NCI-H510A (cell line): Measurements from ENCODE around the gene HDAC8.
"Not testable (repeated sequence)": the region's sequence is repeated elsewhere in the genome, so short reads cannot be mapped to it uniquely, and the experiment has no call there.

Source experiments
- DNase-seq: peaks from one replicate; lab custom pipeline; 2025; lab: John Stamatoyannopoulos, UW

HDAC8 gene

DNA sequence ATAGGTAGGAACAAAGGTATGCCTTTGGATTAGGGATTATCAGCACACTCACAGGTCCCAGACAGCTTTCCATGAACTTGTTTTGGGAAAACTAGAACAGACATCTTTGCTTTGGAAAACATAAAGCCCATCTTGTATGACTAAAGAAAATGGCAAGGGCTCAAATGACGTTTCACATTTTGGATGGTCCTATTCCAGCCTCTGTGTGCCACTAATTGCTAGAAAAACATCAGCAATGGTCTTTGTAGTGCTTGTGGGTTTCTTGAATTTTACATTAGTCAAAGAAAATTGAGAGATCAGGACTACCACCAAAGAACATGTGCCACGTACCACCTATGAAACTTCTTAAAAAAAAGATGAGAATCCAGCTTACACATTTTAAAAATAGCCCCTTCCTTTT is 111.4 kb downstream of the HDAC8 start:
- no peak for DNase-seq

DNA sequence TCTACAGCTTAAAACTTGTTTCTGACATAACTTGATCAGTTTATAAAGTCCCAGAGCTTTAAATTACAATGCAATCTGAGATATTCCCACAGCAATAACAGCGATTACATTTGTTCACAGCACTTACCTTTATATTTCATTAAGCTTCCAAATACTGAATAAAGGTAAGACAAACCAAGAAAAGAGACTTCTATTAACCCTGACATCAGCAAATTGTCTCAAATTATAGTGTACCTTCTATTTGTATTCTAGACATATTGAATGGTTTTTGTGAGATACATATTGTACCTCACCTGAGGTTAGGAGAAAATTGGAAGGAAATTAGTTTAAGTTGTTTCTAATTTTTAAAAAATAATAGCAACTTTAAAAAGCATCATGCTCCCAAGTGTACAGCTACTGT is 111.9 kb downstream of the HDAC8 start:
- DNase-seq: no peak

DNA sequence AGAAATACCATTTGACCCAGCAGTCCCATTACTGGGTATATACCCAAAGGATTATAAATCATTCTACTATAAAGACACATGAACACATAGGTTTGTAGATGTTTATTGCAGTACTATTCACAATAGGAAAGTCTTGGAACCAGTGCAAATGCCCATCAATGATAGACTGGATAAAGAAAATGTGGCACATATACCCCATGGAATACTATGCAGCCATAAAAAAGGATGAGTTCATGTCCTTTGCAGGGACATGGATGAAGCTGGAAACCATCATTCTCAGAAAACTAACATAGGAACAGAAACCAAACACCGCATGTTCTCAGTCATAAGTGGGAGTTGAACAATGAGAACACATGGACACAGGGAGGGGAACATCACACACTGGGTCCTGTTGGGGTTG is 123.6 kb downstream of the HDAC8 start:
- not testable (repeated sequence) for DNase-seq

DNA sequence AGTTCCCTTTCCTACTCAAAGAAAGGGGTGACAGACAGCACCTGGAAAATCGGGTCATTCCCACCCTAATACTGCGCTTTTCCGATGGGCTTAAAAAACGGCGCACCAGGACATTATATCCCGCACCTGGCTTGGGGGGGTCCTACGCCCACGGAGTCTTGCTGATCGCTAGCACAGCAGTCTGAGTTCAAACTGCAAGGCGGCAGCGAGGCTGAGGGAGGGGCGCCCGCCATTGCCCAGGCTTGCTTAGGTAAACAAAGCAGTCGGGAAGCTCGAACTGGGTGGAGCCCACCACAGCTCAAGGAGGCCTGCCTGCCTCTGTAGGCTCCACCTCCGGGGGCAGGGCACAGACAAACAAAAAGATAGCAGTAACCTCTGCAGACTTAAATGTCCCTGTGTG is 131.9 kb downstream of the HDAC8 start:
- not testable (repeated sequence) for DNase-seq

DNA sequence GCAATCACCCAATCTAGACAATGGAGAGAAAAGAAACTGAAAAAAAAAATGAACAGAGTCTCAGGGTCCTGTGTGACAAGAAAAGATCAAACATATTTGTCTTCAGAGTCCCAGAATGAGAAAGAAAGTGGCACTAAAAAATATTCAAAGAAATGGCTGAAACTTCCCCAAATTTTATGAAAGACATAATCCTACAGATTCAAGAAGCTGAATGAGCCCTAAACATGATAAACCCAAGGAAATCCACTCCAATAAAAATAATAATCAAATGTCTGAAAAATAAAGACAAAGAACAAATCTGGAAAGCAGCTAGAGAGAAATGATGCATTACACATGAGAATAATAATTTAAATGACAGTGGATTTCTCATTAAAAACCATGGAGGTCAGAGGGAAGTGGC is 136.6 kb downstream of the HDAC8 start:
- DNase-seq: no peak

DNA sequence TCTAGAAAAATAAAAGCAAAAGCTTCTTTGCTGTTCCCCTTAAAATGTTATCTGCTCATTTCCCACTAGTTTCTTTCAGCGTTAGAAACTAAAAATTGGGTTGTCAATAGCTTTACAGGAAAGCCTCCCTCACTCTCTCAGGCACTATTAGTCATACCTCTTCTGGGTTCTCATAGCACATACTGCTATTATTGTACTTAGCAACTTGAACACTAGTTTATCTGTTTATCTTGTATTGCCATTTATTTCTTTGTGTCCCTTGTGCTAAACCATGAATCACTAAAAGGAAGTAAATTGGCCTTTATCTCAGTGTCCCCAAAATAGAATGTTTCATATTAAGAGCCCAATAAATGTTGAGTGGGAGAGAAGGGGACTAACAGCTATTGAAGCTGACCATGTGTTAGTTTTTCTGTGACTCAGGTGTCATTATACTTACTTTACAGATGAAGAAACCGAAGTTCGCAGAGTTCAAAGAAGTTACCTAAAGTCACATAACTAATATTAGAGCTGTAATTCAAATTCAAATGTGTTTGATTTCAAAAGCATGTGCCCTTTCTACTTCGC is 142.2 kb downstream of the HDAC8 start:
- no peak for DNase-seq

DNA sequence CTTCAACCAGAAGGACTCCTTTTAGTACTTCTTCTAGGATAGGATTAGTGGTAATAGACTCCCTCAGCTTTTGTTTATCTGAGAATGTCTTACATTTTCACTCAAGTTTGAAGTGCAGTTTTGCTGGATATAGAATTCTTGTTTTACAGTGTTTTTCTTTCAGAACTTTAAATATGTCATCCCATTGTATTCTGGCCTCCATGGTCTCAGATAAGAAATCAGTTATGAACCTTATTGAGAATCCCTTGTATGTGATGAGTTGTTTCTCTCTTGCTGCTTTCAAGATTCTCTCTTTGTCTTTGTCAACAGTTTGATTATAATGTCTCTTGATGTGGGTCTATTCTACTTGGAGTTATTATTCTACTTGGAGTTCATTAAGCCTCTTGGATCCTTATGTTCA is 150.8 kb downstream of the HDAC8 start:
- no peak for DNase-seq

DNA sequence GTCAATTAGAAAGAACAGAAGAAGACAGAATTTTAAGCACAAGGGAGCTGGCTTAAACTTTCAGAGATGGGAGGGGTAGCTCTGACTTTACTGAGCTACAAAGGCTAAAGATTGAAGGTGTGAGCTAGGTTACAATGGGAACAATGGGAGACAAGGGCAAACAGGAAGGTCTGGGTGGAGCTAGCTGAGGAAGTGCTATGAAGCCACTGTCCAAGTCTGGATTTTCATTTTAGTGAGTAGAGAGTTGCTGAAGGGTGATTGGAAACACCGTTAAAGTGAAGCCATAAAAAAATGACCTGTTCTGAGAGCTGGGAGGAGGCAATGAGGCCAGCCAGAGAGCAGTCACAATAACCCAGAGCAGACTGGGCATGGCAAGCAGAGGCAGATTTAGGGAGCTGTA is 162.7 kb downstream of the HDAC8 start:
- DNase-seq: no peak

DNA sequence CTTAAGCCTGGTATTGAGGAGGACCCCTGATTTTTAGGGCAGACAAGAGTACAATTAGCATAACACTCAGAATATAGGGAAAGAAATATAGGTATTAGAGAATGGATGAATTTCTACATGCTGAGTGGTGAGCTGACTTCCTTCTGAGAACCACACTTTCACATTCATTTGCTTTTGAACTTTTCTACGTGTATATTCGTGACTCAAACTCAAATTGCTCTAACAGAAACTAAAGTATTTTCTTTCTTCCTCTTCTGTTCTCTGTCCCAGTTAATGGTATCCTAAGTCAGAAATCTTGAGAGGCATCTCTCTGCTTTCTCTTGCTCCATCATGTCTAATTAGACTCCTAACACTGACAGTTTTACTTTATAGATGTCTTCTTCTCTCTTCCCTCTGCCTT is 163.8 kb downstream of the HDAC8 start:
- DNase-seq: no peak

DNA sequence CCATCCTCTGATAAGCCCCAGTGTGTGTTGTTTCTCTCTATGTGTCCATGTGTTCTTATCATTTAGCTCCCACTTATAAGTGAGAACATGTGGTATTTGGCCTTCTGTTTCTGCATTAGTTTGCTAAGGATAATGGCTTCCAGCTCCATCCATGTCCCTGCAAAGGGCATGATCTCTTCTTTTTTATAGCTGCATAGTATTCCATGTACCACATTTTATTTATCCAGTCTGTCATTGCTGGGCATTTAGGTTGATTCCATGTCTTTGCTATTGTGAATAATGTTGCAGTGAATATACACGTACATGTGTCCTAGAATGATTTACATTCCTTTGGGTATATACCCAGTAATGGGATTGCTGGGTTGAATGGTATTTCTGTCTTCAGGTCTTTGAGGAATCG is 167.5 kb downstream of the HDAC8 start:
- not testable (repeated sequence) for DNase-seq

DNA sequence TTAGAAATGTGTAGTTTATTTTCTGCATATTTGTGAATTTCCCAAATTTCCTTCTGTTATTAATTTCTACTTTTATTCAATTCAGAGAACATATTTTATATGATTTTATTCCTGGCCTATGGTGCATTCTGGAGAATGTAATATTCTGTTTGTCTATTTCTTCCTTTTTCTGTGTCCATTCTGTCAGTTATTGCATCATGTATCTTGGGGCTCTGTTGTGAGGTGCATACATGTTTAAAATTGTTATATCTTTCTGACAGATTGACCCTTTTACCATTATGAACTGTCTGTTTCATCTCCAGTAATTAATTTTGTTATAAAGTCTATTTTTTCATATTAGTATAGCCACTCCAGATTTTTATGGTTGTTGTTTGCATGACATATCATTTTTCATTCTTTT is 170.0 kb downstream of the HDAC8 start:
- DNase-seq: no peak

DNA sequence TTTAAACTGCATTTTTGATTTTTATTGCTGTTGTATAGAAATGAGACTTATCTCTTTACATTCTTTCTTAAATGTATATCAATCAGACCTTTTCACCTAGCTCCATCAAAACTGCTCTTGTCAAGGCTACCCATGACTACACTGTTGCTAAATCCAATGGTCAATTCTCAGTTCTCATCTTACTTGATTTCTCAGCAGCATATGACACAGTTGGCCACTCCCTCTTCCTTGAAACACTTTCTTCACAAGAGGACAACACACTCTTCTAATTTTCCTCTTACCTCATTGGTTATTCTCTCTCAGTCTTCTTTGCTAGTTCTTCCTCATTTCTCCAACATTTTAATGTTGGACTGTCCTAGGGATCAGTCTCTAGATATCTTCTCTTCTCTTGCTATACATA is 172.8 kb downstream of the HDAC8 start:
- no peak for DNase-seq

DNA sequence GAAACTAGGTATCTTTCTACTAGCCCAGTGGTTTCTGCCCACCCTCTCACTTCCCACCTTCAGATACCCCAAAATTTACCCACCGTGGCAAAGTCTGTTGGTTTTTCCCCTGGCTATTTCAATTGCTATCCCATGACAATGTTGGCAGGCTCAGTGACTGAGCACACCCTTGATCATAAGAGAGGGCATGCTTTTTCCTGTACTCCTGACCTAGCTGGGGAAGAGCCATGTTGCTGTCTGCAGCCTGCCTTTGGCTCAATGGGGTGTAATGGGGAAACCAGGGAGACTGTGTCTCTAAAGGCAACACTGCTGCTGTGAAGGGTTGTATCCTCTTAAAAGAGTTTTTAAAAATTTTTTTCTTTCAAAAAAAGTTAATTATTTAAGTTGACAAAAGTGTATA is 176.5 kb downstream of the HDAC8 start:
- DNase-seq: no peak

DNA sequence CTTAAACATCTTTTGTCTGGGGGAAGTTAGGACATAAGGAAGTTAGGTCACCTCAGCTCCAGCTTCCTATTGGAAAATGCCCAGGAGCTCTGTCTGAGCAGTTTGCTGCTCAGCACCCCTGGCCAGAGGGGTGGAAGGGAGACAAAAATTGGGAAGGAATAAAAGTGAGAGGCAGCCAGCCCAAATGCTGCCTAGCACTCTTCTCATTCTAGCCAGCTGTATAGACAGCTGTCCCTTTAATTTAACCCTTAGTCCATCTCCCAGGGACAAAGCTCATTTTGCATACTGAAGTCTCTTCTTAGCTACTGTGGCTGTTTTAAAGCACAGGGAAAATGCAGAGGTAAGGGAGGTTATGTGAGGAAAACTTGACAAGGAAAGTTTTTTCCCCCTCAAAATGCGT is 177.4 kb downstream of the HDAC8 start:
- DNase-seq: no peak

DNA sequence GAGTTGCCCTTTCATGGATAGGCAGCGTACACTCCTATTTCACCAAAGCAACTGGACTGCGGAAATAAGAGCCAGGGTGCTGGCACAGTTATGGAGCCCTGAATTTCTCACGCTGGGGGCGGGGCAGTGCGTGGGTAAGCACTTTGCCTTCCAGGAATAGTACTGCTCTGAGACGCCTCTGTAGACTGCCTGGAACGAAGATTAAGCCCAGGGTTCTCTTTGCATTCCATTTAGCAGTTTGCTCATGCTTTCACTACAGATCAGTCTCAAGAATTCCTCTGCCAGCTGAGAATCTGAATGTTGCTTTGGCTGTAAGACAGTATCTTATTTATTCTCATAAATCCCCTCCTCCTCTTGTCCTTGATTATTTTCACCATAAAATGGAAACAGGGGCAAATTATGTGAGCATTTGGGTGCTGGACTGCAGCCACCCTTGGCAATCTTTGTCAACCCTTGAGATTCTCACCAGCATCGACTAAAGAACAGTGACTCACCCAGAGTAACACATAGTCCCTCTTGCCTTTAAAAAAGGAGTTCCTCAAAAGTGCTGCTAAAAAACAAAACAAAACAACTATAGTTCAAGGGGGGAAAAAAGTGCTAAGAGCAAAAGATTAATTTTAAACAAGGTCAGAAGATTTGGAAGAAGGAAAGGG is 178.0 kb downstream of the HDAC8 start:
- no peak for DNase-seq

DNA sequence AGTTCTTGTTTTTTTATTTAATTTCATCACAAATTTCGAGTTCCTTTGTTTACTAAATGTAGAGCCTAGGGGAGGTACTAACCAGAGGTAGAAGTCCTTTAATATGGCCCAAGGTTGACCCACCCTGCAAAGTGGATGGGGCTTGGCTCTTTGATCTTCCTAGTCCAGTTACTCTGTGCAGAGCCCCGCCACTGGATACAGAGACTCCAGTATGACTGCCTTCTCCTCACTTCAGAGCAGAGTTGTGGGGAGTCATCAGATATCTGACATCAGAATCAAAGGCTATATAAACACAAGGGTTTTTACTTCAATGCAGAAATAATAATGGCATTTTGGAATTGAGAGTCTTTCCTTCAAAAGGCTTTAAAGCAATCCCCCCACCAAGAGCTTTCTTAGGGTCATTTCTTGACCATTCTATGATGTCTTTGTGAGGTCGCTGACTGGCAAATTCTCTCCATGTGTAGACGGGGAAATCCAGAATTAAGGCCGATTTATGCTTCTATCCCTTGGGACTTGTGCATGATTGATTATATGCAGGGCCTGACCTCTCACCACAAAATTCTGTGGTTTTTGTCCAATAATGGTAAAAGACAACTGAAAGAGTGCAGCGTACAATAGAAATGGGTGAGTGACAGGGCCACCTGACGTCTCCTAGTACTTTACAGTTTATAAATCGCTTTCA is 178.7 kb downstream of the HDAC8 start:
- no peak for DNase-seq

DNA sequence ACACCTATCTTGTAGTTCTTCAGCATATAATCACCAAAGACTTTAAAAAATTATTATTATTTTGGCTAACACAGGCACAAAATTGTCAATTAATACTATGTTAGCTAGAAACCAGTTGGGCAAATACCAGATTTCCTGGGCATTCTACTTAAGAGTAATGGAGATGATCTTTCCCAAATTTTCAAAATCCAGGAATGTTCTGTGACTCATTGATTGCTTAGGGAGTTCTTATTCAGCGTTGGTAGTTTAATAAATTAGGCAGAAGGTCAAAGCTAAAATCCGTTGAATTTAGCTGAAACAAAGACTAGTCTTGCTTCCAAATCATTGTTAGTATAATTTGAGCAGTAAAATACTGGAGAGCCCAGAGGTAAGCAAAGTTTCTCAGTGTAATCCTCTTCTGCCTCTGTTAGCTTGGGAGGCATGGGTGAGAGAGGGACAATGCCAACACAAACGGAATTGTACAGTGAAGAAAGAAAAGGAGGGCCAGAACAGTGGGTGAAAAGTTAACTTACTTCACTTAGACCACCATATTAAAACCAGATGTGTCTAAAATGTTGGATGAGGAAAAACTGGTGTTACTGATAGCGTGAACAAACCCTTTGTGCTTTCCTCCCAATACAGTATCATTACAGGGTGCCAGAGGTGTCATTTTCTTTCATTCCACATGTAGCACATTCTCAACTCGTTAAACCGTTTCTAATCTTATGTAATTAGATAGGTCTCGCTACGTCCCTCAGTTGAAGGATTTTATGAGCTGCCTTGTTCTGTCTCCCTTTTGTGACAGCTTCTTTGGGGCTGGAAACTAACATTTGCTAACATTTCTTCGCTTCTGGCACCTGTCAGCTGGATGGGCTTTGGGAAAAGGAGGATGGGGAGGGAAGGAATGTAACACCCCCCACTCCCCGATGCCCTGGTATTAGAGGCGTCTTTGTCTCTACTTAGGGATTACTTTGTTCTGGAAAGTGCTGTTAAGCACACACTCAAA is 179.5 kb downstream of the HDAC8 start:
- no peak for DNase-seq

DNA sequence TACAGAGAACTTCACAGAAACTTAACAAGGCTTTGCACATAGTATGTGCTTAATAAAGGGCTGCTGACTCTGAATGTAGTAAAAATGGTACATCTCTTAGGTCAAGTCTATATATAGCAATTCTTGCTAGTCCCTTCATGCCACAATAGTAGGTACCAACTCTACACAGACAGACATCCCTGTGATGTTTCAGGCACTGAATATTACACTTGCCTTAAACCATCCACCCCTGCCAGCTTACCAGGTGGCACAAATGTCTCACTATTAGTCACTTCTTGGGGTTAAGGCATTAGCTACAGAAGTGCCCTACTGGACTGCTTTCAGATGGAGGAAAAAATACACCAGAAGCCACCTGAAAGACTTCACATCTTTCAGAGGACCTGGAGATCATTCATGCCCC is 180.6 kb downstream of the HDAC8 start:
- no peak for DNase-seq

DNA sequence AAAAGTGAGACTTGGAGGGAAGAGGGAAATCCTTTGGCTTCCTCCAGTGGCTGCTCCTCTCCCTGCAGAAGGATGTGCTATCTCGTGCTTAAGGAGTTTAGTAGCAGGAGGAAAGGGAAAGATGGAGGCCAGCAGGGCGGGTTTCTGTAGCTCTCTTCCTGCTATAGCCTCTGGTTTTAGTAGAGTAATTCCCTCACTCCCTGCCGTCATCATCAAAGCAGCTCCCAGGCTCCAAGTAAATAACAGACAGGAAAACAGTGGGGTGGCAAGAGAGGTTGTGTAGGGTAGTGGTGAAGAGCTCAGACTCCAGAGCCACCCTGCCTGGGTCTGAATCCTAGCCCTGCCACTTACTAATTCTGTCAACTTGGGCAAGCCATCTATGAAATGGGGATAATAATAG is 185.4 kb downstream of the HDAC8 start:
- DNase-seq: no peak

DNA sequence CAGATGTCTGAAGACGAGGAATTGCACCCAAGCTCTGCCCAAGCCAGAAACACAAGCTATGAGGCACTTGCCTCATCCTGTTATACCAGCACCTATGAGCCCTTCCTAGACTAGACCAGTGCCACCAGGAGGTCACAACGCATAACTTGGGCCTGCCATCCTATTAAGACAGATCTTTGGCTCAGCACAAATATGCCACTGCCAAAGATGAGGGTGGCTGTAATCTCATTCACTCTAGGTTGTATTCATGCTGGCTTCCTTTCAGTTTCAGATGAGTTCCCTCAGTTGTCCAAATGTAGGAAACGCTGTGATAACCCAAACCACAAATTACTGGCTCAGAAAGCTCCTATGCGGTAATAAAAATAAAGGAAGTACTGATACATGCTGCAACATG is 190.4 kb downstream of the HDAC8 start:
- no peak for DNase-seq

DNA sequence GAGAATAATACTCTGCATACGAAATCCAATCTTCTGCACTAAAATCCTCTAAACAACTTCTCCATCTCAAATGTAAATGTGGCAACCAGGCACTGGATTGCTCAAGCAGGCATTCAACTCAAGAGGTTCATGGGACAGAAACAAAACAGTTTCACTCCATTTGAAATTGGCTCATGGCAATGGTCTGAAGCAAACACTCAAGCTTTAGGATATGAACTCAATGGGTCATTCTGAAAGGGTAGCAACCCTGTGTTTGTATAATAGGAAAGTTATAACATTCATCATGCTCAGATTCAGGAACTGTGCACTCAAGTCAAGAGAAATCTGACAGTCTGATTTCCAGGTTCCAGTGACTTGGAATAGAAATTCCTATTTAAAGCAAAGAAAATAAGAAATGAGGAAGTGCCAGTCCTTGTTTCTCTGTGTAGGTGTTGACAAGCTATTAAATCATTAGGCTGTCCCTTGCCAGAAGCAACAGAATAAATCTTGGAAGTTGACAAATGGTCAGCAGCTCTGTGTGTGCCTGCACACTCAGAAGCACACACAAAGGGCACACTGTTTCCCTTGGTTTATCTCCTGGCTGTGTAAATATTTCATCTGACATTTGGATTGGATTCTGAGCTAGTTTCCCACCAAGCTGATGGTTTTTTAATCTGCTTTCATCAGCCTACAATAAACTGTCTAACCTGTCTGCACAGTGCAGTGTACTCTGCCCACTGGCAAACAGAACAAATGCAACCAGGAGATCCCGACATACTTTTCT is 191.0 kb downstream of the HDAC8 start:
- DNase-seq: no peak

DNA sequence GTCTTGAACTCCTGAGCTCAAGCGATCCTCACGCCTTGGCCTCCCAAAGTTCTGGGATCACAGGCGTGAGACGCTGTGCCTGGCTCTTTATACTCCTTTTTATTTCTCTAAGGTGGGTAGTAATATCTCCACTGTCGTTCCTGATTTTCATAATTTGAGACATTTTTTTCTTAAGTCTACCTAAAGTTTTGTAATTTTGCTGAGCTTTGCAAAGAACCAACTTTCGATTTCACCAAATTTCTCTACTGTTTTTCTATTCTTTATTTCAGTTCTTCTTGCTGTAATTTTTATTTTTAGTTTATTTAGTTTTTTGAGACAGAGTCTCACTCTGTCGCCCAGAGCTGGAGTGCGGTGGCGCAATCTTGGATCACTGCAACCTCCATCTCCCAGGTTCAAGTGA is 196.5 kb downstream of the HDAC8 start:
- no peak for DNase-seq
